Naive thymus-derived CD4-positive, alpha-beta T cell (primary cell): ENCODE data around the gene HMGA1. TPM values are rescaled to one million over a fixed set of nuclear protein-coding genes. Genes with fewer than 3 reads are reported as not detected.

Experiments
- ATAC-seq: fragments of 150-1000 bp; cut with Tn5 transposase; 2 replicates; pipeline ENCODE4 v1.10.0; 2021; ENCODE audit warnings: mild to moderate bottlenecking, moderate library complexity
- CTCF ChIA-PET: fragments of 350-600 bp; sonication (Branson Sonifier 250); formaldehyde crosslinking; loops from one replicate; lab custom pipeline; 2021; ENCODE audit warnings: antibody characterized with exemption; lab: Charles Lee
- POLR2A ChIA-PET: fragments of 350-600 bp; sonication (Branson Sonifier 250); formaldehyde crosslinking; loops from one replicate; lab custom pipeline; 2021; ENCODE audit warnings: antibody characterized with exemption, inconsistent platforms; lab: Charles Lee
- DNase-seq, 9 donors: peaks; one replicate each; pipeline versions ENCODE4 v3.0.0 to v3.0.0-alpha.2; 2020 to 2022; ENCODE audit warnings: mixed read lengths in 1 of 9
- H3K27ac ChIP-seq: one replicate; pipeline ENCODE4 v1.7.0; 2013; ENCODE audit warnings: mild to moderate bottlenecking, low read depth, low read length, moderate library complexity
- H3K27me3 ChIP-seq, 2 donors: one replicate each; pipeline ENCODE4 v1.7.0; 2013; ENCODE audit warnings: low read length in 2 of 2, mild to moderate bottlenecking in 2 of 2, moderate library complexity in 2 of 2; ENCODE audit not compliant: control insufficient read depth in 2 of 2, insufficient read depth in 2 of 2
- H3K36me3 ChIP-seq, 3 experiments: 1 replicate in 2 of 3; 2 replicates in 1 of 3; pipeline ENCODE4 v1.7.0; 2013; ENCODE audit warnings: low read length in 3 of 3, mild to moderate bottlenecking in 3 of 3, moderate library complexity in 1 of 3; ENCODE audit not compliant: insufficient read depth in 3 of 3, control insufficient read depth in 2 of 3
- H3K4me1 ChIP-seq, 2 donors: one replicate each; pipeline ENCODE4 v1.7.0; 2013; ENCODE audit warnings: low read length in 2 of 2, mild to moderate bottlenecking in 2 of 2, moderate library complexity in 1 of 2; ENCODE audit not compliant: control insufficient read depth in 2 of 2, insufficient read depth in 2 of 2
- H3K4me3 ChIP-seq: 2 replicates; pipeline ENCODE4 v1.7.0; 2013; ENCODE audit warnings: mild to moderate bottlenecking, low read length
- H3K9me3 ChIP-seq, 3 experiments: 1 replicate in 2 of 3; 2 replicates in 1 of 3; pipeline ENCODE4 v1.7.0; 2013; ENCODE audit warnings: low read length in 3 of 3; ENCODE audit not compliant: control insufficient read depth in 2 of 3
- H3K27ac Mint-ChIP-seq, 9 donors: one replicate each; pipeline ENCODE4 v1.8.0; 2020 to 2022; ENCODE audit warnings: mixed read lengths in 9 of 9, mild to moderate bottlenecking in 8 of 9, moderate library complexity in 5 of 9, inconsistent platforms in 2 of 9
- H3K27me3 Mint-ChIP-seq, 5 donors: one replicate each; pipeline ENCODE4 v1.8.0; 2021 to 2022; ENCODE audit warnings: mixed read lengths in 5 of 5, mild to moderate bottlenecking in 1 of 5
- H3K36me3 Mint-ChIP-seq, 5 donors: one replicate each; pipeline ENCODE4 v1.8.0; 2020 to 2022; ENCODE audit warnings: mixed read lengths in 5 of 5, mild to moderate bottlenecking in 3 of 5, inconsistent platforms in 1 of 5
- H3K4me1 Mint-ChIP-seq, 7 donors: one replicate each; pipeline ENCODE4 v1.8.0; 2020 to 2022; ENCODE audit warnings: mixed read lengths in 7 of 7, mild to moderate bottlenecking in 3 of 7, inconsistent platforms in 1 of 7
- H3K4me3 Mint-ChIP-seq, 10 donors: one replicate each; pipeline ENCODE4 v1.8.0; 2020 to 2022; ENCODE audit warnings: mild to moderate bottlenecking in 10 of 10, mixed read lengths in 10 of 10, moderate library complexity in 6 of 10, inconsistent platforms in 2 of 10
- H3K9me3 Mint-ChIP-seq, 11 donors: one replicate each; pipeline ENCODE4 v1.8.0; 2020 to 2022; ENCODE audit warnings: mixed read lengths in 11 of 11, mild to moderate bottlenecking in 4 of 11, inconsistent platforms in 1 of 11, moderate library complexity in 1 of 11
- intact Hi-C, 2 donors: fragments of 100-400 bp; cut with micrococcal nuclease; formaldehyde crosslinking; loops; one replicate each; pipeline ENCODE4 v1.15.1; 2023
- polyA plus RNA-seq, 2 donors: library from polyadenylated mRNA; unstranded; fragments of 300-500 nt; fragmentation: Illumina TruSeq; gene quantifications; one replicate each; pipeline ENCODE4 v1.2.3, GENCODE V29; 2021
- total RNA-seq, 6 experiments: library from RNA in 5 of 6; stranded (reverse) in 5 of 6; gene quantifications; 1 replicate in 5 of 6; 2 replicates in 1 of 6; pipeline ENCODE4 v1.2.3 and lab custom pipeline; 2021 to 2026

The HMGA1 gene
- total and polyA plus RNA-seq, 7 experiments from 2014 or later, result 35.7 to 180 (median 94.5) TPM

DNA sequence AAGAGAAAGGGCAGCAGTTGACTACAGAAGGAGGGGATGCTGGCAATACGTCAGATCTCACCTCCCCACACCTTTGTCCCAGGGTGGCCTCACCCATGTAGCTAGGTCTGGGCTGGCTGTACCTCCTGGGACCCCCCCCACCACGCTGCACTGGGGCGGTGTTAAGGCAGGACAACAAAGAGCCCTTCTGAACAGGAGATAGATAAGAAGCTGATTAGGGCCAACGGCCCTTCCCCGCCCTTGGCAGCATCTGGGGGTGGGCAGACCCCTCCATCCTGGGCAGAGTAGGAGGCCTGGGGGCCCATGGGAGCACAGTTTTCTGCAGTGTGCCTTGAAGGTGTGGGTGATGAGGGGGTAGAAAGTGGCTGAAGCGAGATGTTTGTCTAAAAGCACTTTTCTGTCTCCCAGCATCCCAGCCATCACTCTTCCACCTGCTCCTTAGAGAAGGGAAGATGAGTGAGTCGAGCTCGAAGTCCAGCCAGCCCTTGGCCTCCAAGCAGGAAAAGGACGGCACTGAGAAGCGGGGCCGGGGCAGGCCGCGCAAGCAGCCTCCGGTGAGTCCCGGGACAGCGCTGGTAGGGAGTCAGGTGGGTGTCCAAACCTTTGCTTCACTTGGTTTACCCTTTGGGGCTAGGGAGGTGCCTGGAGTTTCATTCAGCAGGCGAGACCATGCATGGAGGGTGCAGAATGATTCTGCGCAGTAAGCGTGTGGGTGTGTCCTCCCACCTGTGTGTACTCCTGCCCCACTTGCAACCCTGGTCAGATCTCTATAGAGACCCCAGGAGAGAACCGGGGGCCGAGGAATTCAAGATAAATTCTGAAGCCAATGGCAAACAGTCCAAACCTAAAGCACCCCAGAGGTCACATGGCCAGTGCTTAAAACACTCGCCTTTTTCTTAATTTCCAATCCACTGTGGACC, 3.9 kb downstream of the HMGA1 start:
- Histone ChIP-seq H3K36me3 (peaks cover 3 to 58% (median 8%) of the 10 kb centered on the region in 3 experiments), H3K4me1 (peaks cover 13 to 19% of the 10 kb centered on the region in 2 donors), H3K4me3 (no peak overlapping the region), H3K27me3 (no peaks in the 10 kb centered on the region), H3K27ac (peak overlapping the region; percentile 92), H3K9me3 (no peaks in the 10 kb centered on the region)
- H3K27ac Mint-ChIP-seq, result peak overlapping the region in 8 of 9 donors; percentile 38 to 92 (median 72)
- H3K4me1 Mint-ChIP-seq, result peaks cover 20 to 70% (median 54%) of the 10 kb centered on the region in 7 donors
- H3K9me3 Mint-ChIP-seq, result no peaks in the 10 kb centered on the region
- ChIA-PET CTCF (interaction anchor here (0.7 kb wide), 1 partner anchor 368 kb away, joined by 3 read pairs; no protein-coding TSS in a partner anchor), POLR2A (interaction anchor here (1.0 kb wide), 2 partner anchors 8 to 17 kb away, joined by 3 to 5 read pairs; partner anchors contain the start of gene SMIM29)
- peaks cover 0 to 14% (median 0%) of the 10 kb centered on the region in 5 donors for H3K36me3 Mint-ChIP-seq
- peak overlapping the region in 2 of 10 donors; percentile 9 to 51 for H3K4me3 Mint-ChIP-seq
- intact Hi-C loops, result no loop called here
- DNase-seq (no peak), ATAC-seq (no peak)
- H3K27me3 Mint-ChIP-seq, result no peaks in the 10 kb centered on the region

DNA sequence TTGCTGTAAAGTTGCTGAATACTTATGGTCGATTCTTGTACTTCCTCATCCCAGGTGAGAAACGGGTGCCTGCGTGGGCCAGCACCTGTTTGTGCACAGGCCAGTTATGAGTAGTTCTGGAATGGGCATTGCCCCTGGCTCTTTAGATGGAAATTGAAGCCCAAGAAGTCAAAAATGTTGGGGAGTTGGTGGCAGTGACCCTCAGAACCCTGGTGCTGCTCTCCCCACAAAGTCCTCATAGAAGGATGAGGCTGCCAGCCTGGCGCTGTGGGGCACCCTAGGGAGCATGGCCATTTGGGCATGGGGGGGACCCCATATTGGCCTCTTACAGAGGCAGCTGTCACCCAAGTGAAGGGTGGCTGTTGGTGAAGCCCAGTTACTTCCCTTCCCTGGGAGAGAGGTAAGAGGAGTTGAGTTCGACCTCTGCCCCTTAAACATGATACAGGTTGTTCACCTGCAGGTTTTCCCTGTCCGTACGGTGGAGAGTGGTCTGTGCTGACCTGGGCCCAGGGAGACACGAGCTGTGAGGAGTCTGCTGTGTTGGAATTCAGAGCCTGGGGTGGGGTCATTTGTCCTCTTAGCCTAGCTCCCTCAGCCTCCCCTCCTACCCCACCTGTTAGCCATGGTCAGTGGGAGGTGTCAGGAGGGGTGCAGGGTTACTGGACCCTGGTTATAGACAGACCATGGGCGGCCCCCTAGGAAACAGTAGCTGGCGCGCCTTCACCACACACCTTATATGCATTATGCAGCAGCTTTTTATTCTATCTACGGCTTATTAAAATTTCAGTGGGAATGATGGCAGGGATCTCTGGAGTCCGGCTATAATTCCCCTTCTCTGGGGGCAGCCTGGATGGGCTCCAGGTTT, 4.9 kb downstream of the HMGA1 start:
- peaks cover 3 to 58% (median 8%) of the 10 kb centered on the region in 3 experiments for H3K36me3 ChIP-seq
- Mint-ChIP-seq H3K36me3 (peaks cover 0 to 16% (median 0%) of the 10 kb centered on the region in 5 donors), H3K27me3 (no peaks in the 10 kb centered on the region), H3K4me1 (peaks cover 20 to 75% (median 49%) of the 10 kb centered on the region in 7 donors), H3K4me3 (peak overlapping the region in 1 of 10 donors; percentile 17), H3K9me3 (no peaks in the 10 kb centered on the region), H3K27ac (peak overlapping the region in 6 of 9 donors; percentile 43 to 89 (median 70))
- H3K27me3 ChIP-seq, result no peaks in the 10 kb centered on the region
- no peak for DNase-seq
- no peaks in the 10 kb centered on the region for H3K9me3 ChIP-seq
- peaks cover 13 to 16% of the 10 kb centered on the region in 2 donors for H3K4me1 ChIP-seq
- CTCF ChIA-PET, result interaction anchor here (0.7 kb wide), 1 partner anchor 671 kb away, joined by 3 read pairs; no protein-coding TSS in a partner anchor
- no peak overlapping the region for H3K27ac ChIP-seq
- intact Hi-C loops, result no loop called here
- ATAC-seq, result no peak
- no peak overlapping the region for H3K4me3 ChIP-seq
- POLR2A ChIA-PET, result interaction anchor here (1.7 kb wide), 1 partner anchor 18 kb away, joined by 4 read pairs; no protein-coding TSS in a partner anchor

DNA sequence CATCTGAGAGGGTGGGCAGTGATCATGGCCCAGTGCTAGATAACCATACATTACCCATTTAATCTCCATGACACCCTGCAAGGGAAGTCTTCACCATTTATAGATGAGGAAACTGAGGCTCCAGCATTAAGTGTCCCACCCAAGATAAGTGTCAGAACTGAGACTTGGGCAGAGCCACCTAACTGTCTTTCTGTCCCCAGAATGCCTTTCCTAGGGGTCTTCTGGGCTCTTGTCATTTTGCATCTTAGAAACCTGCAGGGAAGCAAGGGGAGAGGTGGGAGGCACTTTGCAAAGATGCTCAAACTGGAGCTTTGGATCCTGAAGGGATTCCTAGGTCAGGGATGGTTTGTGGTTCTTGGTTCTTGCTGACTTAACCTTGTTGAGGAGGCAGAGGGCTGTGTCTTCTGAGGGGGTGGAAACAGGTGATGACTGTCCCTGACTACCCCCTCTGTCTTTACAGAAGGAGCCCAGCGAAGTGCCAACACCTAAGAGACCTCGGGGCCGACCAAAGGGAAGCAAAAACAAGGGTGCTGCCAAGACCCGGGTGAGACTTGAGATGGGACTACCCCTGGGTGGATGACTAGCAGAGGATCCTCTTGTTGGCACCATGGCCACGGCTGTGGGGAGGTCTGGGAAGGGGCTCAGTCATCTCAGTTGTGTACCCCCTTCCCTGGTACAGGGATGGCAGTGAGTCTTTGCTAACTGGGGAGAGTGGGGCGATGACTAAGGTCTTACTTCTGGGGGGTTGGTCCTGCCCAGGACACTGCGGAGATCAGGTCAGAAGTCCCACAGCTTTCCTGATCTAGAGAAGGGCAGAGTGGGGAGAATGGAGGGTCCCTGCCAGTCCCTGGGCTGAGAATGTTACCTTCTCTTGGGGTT, 5.8 kb downstream of the HMGA1 start:
- no peak overlapping the region for H3K4me3 ChIP-seq
- Mint-ChIP-seq H3K4me1 (peaks cover 25 to 84% (median 56%) of the 10 kb centered on the region in 7 donors), H3K36me3 (peaks cover 0 to 16% (median 0%) of the 10 kb centered on the region in 5 donors), H3K27ac (peak overlapping the region; percentile 4 to 89 (median 73)), H3K4me3 (peak overlapping the region in 3 of 10 donors; percentile 17 to 61 (median 33)), H3K9me3 (no peaks in the 10 kb centered on the region), H3K27me3 (no peaks in the 10 kb centered on the region)
- no peaks in the 10 kb centered on the region for H3K9me3 ChIP-seq
- peaks cover 13 to 20% of the 10 kb centered on the region in 2 donors for H3K4me1 ChIP-seq
- ATAC-seq, result no peak
- H3K27me3 ChIP-seq, result no peaks in the 10 kb centered on the region
- peak in 1 of 9 donors; percentile 27 for DNase-seq
- H3K36me3 ChIP-seq, result peaks cover 3 to 58% (median 8%) of the 10 kb centered on the region in 3 experiments
- ChIA-PET POLR2A (interaction anchor here (1.7 kb wide), 1 partner anchor 19 kb away, joined by 4 read pairs; no protein-coding TSS in a partner anchor), CTCF (interaction anchor here (0.7 to 1.4 kb wide), 2 partner anchors 47 to 672 kb away, joined by 3 to 4 read pairs; no protein-coding TSS in a partner anchor)
- no peak overlapping the region for H3K27ac ChIP-seq
- intact Hi-C loops, result no loop called here

DNA sequence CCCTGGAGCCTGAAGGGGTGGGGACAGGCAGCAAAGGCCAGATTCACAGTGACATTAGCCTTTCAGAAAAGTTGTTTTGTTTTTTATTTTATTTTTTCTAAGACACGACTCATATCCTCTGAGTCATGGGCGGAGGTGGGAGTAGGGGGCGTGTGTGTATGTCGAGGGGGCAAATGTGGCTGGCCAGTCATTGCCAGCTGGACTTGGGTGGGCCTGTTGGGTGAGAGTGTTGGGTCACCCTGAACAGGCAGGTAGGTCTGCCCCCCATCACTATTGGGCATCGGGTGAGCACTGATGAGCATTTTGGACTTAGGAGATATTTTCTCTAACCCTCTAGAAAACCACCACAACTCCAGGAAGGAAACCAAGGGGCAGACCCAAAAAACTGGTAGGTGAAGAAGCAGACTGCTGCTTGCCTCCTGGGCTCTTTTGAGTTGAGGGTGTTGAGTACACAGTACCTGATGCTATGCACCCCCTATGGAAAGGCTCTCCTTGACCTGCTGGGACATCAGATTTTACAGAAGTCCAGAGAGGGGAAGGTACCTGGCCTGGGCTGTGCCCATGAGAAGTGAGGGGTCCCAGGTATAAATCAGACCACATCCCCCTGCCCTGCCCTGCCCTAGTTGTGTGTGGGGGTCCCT, 6.6 kb downstream of the HMGA1 start:
- Histone ChIP-seq H3K9me3 (no peaks in the 10 kb centered on the region), H3K4me3 (no peak overlapping the region), H3K27ac (no peak overlapping the region), H3K4me1 (peaks cover 18 to 21% of the 10 kb centered on the region in 2 donors), H3K36me3 (peaks cover 3 to 55% (median 8%) of the 10 kb centered on the region in 3 experiments), H3K27me3 (no peaks in the 10 kb centered on the region)
- ChIA-PET POLR2A (no interaction called here), CTCF (interaction anchor here (0.6 to 1.4 kb wide), 2 partner anchors 48 to 544 kb away, joined by 3 to 4 read pairs; no protein-coding TSS in a partner anchor)
- Mint-ChIP-seq H3K4me1 (peaks cover 29 to 91% (median 61%) of the 10 kb centered on the region in 7 donors), H3K9me3 (no peaks in the 10 kb centered on the region), H3K36me3 (peaks cover 0 to 16% (median 0%) of the 10 kb centered on the region in 5 donors), H3K4me3 (peak overlapping the region in 3 of 10 donors; percentile 5 to 61 (median 33)), H3K27me3 (no peaks in the 10 kb centered on the region), H3K27ac (peak overlapping the region; percentile 5 to 89 (median 79))
- intact Hi-C loops, result no loop called here
- DNase-seq (peak in 1 of 9 donors; percentile 35), ATAC-seq (no peak)
